NB4 (cell line): ENCODE data around the gene UBXN11.

Source experiments
- POLR2A ChIP-seq: IDR thresholded peaks from 2 replicates; pipeline ENCODE4 v1.6.1; 2011; ENCODE audit warnings: mild to moderate bottlenecking; ENCODE audit not compliant: insufficient read length; ENCODE audit errors: extremely low read depth
- TF ChIP-seq, protein P1 (sequence below): IDR thresholded peaks from one replicate; pipeline ENCODE4 v1.5.1; 2012; ENCODE audit warnings: low read depth, low read length

- TF ChIP-seq, protein P1, sequence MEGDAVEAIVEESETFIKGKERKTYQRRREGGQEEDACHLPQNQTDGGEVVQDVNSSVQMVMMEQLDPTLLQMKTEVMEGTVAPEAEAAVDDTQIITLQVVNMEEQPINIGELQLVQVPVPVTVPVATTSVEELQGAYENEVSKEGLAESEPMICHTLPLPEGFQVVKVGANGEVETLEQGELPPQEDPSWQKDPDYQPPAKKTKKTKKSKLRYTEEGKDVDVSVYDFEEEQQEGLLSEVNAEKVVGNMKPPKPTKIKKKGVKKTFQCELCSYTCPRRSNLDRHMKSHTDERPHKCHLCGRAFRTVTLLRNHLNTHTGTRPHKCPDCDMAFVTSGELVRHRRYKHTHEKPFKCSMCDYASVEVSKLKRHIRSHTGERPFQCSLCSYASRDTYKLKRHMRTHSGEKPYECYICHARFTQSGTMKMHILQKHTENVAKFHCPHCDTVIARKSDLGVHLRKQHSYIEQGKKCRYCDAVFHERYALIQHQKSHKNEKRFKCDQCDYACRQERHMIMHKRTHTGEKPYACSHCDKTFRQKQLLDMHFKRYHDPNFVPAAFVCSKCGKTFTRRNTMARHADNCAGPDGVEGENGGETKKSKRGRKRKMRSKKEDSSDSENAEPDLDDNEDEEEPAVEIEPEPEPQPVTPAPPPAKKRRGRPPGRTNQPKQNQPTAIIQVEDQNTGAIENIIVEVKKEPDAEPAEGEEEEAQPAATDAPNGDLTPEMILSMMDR: no peak
- TF ChIP-seq POLR2A: no peak
Measured at GRCh38 chr1:26314501-26314900, 8.1 kb upstream of the UBXN11 start.
